ENCODE results near the gene ZSCAN12. TPM values are rescaled to one million over a fixed set of nuclear protein-coding genes. Genes with fewer than 3 reads are reported as not detected.

The ZSCAN12 gene
- total RNA-seq, 1 donor from 2014 or later, result 12.8 TPM

DNA sequence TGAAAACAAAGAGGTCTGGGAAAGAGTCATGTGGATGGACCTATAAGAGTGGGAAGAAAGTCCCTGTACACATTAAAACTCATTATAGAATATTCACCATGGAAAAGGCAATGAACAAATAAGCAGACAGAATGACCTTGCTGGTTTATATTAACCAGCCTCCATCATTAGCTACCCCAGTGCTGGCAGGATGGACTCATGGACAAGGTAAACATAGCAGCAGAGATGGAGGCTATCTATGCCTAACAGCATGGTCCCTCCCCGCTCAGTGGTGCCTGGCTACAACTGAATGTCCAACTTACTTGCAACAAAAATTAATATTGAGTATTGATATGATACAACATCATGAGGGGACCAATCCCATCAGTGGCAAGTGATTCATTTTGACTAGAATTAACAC is 54.3 kb downstream of the ZSCAN12 start:
- intact Hi-C loops (cut with micrococcal nuclease), result no loop called here
- CTCF ChIA-PET, result no interaction called here
- Mint-ChIP-seq H3K4me1 (peaks cover 9% of the 10 kb centered on the region), H3K27me3 (peaks cover 10% of the 10 kb centered on the region), H3K36me3 (ENCODE audit: low read depth) (peaks cover 8% of the 10 kb centered on the region), H3K27ac (no peak overlapping the region), H3K9me3 (peaks cover 7% of the 10 kb centered on the region), H3K4me3 (no peak overlapping the region)
- DNase-seq (no peak), ATAC-seq (ENCODE audit: low read depth) (no peak)
- TF ChIP-seq, protein P1, sequence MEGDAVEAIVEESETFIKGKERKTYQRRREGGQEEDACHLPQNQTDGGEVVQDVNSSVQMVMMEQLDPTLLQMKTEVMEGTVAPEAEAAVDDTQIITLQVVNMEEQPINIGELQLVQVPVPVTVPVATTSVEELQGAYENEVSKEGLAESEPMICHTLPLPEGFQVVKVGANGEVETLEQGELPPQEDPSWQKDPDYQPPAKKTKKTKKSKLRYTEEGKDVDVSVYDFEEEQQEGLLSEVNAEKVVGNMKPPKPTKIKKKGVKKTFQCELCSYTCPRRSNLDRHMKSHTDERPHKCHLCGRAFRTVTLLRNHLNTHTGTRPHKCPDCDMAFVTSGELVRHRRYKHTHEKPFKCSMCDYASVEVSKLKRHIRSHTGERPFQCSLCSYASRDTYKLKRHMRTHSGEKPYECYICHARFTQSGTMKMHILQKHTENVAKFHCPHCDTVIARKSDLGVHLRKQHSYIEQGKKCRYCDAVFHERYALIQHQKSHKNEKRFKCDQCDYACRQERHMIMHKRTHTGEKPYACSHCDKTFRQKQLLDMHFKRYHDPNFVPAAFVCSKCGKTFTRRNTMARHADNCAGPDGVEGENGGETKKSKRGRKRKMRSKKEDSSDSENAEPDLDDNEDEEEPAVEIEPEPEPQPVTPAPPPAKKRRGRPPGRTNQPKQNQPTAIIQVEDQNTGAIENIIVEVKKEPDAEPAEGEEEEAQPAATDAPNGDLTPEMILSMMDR (IDR thresholded peaks at IDR 0.05), result no peak
- POLR2A ChIA-PET, result interaction anchor here (0.8 to 2.1 kb wide), 2 partner anchors 9 to 208 kb away, joined by 3 to 10 read pairs; partner anchors contain the start of gene ZSCAN31

DNA sequence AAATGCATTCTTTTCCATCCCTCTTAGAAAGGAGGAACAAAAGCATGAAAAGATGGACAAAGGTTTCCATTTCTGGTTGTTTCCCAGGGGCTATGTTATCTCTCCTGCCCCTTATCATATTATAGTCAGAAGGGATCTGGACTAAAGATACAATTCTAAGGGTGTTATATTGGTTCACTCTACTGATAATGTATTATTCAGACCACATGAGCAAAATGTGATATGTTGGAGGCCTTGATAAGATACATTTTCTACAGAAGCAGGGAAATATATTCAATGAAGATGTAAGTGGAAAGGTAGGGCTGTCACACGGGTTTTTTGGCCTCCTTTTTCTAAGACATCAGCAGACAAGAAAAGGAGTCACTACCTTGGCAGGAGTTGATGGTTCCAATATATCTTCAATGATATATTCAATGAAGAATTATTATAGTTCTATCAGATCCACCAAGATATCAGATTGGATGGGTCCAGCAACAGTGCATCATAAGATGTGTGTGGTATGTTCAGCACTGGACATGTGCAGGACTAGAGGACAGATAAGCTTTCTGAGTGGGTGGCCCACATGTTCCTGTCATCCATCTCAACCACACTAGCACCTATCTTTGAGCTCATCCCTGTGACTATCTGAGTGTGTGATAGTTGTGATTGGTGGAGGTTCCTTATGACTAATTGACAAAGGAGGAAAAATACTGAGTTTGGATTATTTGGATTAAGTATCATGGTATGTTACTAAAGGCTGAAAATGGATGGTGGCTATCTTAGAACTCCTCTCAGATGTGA is 55.5 kb downstream of the ZSCAN12 start:
- ChIA-PET POLR2A (interaction anchor here (0.7 to 0.8 kb wide), 2 partner anchors 203 to 207 kb away, joined by 3 read pairs; no protein-coding TSS in a partner anchor), CTCF (no interaction called here)
- ATAC-seq (ENCODE audit: low read depth) (no peak), DNase-seq (no peak)
- TF ChIP-seq, protein P1 (IDR thresholded peaks at IDR 0.05), result no peak
- H3K27ac Mint-ChIP-seq, result no peak overlapping the region
- H3K9me3 Mint-ChIP-seq, result peaks cover 9% of the 10 kb centered on the region
- intact Hi-C loops (cut with micrococcal nuclease), result no loop called here
- peaks cover 10% of the 10 kb centered on the region for H3K27me3 Mint-ChIP-seq
- H3K36me3 Mint-ChIP-seq (ENCODE audit: low read depth), result no peaks in the 10 kb centered on the region
- H3K4me1 Mint-ChIP-seq, result no peaks in the 10 kb centered on the region
- no peak overlapping the region for H3K4me3 Mint-ChIP-seq

DNA sequence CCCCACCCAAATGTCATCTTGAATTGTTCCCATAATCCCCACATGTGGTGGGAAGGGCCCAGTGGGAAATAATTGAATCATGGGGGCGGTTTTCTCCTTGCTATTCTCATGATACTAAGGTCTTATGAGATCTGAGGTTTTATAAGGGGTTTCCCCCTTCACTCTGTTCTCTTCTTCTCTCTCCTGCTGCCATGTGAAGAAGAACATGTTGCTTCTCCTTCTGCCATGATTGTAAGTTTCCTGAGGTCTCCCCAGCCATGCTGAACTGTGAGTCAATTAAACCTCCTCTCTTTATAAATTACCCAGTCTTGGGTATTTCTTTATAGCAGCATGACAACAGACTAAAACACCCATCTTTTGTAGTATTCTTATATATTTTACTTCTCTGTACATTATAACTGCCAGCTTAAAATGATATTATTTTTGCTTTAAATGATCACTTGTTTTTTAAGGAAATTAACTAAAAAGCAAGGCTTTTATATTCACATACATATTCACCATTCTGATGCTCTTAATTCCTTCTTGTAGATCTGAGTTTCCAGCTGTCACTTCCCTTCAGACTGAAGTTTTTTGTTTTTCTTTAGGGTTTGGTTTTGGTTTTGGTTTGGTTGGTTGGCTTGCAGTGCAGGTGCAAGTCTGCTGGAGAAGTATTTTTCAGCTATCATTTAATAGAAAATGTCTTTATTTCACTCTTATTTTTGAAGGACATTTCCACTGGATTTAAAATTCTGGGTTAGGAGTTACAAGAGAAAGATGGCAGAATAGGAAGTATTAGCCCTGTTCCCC is 59.0 kb downstream of the ZSCAN12 start:
- DNase-seq (no peak), ATAC-seq (ENCODE audit: low read depth) (no peak)
- H3K27me3 Mint-ChIP-seq, result peaks cover 4% of the 10 kb centered on the region
- TF ChIP-seq, protein P1 (IDR thresholded peaks at IDR 0.05), result no peak
- no peaks in the 10 kb centered on the region for H3K4me1 Mint-ChIP-seq
- CTCF ChIA-PET, result interaction anchor here (1.2 kb wide), 1 partner anchor 15 kb away, joined by 3 read pairs; no protein-coding TSS in a partner anchor
- H3K9me3 Mint-ChIP-seq, result peaks cover 9% of the 10 kb centered on the region
- H3K27ac Mint-ChIP-seq, result no peak overlapping the region
- intact Hi-C loops (cut with micrococcal nuclease), result no loop called here
- H3K4me3 Mint-ChIP-seq, result no peak overlapping the region
- POLR2A ChIA-PET, result no interaction called here
- H3K36me3 Mint-ChIP-seq (ENCODE audit: low read depth), result no peaks in the 10 kb centered on the region

DNA sequence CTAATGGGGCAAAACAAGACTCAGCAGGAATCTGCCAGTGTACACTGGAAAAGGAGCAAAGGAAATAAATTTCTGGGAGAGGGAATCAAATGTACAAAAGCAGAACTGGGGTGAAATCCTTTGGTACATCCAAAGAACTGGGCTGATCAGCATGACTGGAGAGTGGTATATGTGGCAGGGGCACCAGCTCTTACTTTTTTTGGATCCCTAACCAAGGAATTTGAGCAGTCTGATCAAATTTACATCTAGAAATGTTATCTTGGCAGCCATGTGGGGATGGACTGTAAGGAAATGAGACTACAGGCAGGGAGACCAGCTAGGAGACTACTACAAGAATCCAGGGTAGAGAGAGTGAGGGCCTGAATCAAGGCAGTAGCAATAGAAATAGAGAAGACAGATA is 62.4 kb downstream of the ZSCAN12 start:
- CTCF ChIA-PET, result interaction anchor here (3.3 kb wide), 1 partner anchor 19 kb away, joined by 14 read pairs; no protein-coding TSS in a partner anchor
- H3K4me1 Mint-ChIP-seq, result no peaks in the 10 kb centered on the region
- no peaks in the 10 kb centered on the region for H3K36me3 Mint-ChIP-seq (ENCODE audit: low read depth)
- TF ChIP-seq, protein P1 (IDR thresholded peaks at IDR 0.05), result no peak
- POLR2A ChIA-PET, result interaction anchor here (0.7 to 2.1 kb wide), 4 partner anchors 12 to 200 kb away, joined by 3 to 8 read pairs (median 4); partner anchors contain the start of genes ZKSCAN3 and ZKSCAN8
- no peak overlapping the region for H3K4me3 Mint-ChIP-seq
- peaks cover 9% of the 10 kb centered on the region for H3K9me3 Mint-ChIP-seq
- H3K27me3 Mint-ChIP-seq, result no peaks in the 10 kb centered on the region
- ATAC-seq (ENCODE audit: low read depth) (no peak), DNase-seq (no peak)
- intact Hi-C loops (cut with micrococcal nuclease), result loop anchor here (5.0 to 10.0 kb wide), 5 partner anchors 60 to 1160 kb away; partner anchors contain the start of genes ZNF184, ZSCAN12 and ZSCAN26
- H3K27ac Mint-ChIP-seq, result no peak overlapping the region
